ENCODE data around the gene HAUS3.

- TF ChIP-seq EZH2 (IDR thresholded peaks at IDR 0.05), result no peak
- TF ChIP-seq CTCF (IDR thresholded peaks at IDR 0.05), result no peak
- TF ChIP-seq EZH2phosphoT487 (IDR thresholded peaks at IDR 0.05), result no peak
Observed at GRCh38 chr4:2274320-2275043, 32.6 kb upstream of the HAUS3 start.

Measured in neural progenitor cell (in vitro differentiated cells).